NCI-H187 treated with DMSO at 0.1 percent for 48 hours (cell line): Measurements from ENCODE around the gene ZNF217.
"Not testable (repeated sequence)": the region's sequence is repeated elsewhere in the genome, so short reads cannot be mapped to it uniquely, and the experiment has no call there.

Experiments used
- DNase-seq: peaks from one replicate; lab custom pipeline; 2025; lab: John Stamatoyannopoulos, UW

The ZNF217 gene

GRCh38 chr20:53622247-53623133 lies 28.9 kb upstream of the ZNF217 start:
- no peak for DNase-seq

DNA sequence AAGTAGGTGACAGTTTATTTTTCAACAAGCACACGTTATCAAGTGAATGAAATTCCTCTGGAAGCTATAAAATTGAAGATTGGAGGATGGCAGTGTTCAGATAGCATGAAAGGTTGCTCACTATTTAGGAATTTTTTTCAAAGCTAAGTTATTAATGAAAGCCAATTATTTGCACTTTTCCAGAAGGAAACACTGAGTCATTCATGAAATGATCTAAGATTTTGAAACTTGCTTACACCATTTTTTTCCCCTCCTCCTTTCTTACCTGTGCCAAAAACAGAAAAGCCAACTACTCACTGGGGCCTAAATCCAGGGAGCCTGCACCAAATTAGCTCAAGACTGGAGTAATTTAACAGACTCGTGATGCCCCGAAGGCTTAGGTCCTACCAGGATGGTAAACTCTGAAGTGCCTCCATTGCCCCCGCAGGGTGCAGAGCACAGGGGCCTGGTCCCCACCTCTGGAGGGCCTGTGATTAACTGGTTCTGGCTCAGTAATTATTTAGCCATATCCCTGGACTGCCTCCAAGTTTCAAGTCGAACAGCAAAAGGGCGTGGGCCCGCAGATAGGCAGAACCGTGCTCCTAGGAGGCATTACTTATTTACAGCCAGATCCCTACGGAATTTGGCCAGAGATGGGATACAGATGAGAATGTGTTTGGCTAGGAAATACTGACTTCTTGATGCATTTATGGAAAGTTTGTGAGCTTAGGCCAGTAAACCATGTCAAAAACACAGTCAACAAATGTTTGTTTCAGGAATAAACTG lies 28.0 kb upstream of the ZNF217 start:
- DNase-seq = no peak

DNA sequence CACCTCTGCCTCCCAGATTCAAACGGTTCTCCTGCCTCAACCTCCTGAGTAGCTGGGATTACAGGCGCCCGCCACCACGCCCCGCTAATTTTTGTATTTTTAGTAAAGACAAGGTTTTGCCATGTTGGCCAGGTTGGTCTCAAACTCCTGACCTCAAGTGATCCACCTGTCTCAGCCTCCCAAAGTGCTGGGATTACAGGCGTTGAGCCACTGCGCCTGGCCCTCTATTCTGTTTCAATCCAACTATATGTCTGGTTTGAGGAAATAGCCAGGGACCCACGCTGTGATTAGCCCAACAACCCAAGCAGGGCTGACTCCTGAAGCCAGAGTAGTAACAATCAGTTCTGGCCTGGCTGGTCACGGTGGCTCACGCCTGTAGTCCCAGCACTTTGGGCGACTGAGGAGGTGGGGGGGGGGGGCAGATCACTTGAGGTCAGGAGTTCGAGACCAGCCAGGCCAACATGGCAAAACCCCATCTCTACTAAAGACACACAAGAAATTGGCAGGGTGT lies 24.9 kb upstream of the ZNF217 start:
- not testable (repeated sequence) for DNase-seq

DNA sequence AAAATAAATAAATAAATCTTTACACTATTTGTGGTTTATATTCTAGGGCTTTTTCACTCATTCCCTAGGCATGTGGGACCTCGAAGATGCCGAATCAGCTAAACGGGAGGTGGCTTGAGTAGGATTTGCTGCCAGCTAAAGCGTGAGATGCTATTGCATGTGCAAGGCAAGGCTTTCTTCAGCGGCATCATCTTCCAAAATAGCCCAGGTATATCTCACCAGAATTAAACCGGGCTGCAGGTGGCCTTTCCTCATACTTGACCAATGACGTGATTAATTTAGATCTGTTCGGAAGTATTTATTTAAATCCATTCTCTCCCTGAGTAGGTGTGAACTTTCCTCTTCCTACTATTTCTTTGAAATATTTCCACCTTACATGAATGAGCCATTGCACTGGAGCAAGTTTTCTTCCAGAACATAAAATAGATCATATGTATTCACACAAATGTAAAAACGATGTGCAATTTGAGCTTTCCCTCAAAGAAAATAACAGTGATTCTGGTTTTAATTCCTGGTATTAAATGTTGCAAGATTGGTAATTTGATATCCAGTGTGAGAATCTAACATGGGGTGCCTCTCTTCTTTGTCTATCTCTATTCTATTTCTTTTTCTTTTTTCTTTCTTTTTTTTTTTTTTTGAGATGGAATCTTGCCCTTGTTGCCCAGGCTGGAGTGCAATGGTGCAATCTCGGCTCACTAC lies 24.3 kb upstream of the ZNF217 start:
- no peak for DNase-seq

GRCh38 chr20:53616489-53616888 lies 22.9 kb upstream of the ZNF217 start:
- not testable (repeated sequence) for DNase-seq

- no peak for DNase-seq
These were observed 20.1 kb upstream of the ZNF217 start for GRCh38 chr20:53613748-53614147.

DNA sequence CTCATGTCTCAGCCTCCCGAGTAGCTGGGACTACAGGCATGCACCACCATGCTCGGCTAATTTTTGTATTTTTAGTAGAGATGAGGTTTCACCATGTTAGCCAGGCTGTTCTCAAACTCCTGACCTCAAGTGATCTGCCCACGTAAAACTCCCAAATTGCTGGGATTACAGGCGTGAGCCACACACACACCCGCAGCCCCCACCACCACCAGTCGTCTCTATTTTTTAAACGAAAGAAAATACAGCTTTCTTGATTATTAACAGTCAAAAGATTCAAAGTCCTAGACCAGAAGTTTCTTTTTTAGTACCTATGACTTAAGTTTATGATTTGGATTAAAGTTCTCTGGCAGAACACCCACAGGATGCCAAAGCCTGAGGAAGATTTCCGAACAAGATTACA lies 18.6 kb upstream of the ZNF217 start:
- not testable (repeated sequence) for DNase-seq

DNA sequence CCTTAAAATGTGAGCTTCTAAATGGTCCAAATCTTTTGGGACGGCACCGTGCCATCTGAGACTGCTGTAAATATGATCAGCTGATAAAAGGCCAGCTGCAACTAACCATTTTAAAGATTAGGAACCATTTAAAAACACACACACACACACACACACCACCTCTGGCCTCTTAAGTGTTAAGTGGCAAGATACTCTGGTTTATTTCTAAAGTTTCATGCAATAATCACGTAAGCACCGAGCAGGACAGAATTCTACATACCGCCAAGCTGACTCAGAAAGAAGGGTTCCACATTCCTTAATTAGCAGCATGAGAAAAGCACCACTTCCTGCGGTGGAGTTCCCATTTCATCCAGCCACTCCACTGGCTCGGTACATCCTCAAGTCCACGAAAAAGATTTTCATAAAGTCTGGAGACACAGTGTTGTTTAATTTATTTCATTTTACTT lies 17.8 kb upstream of the ZNF217 start:
- no peak for DNase-seq

GRCh38 chr20:53609491-53610445 lies 16.1 kb upstream of the ZNF217 start:
- peak; percentile 97 for DNase-seq

- no peak for DNase-seq
These were observed 15.1 kb upstream of the ZNF217 start for GRCh38 chr20:53608456-53609452.

DNA sequence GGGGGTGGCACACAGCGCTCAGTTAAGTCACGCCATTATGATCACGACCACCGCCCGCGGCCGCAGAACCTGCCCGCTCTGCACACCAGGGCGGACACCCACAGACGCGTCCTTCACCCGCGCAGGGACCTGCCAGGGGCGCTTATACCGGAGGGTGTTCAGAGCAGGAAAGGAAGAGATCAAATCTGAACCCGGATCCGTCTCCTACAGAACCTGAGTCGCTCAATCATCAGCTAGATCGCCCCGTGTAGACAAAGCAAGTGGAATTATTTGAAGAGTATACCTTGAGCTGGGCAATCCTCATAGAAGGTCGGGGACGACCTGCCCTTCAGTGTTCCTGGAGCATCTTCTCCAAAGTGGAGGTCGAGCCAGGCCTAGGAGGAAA lies 14.4 kb upstream of the ZNF217 start:
- DNase-seq = no peak

DNA sequence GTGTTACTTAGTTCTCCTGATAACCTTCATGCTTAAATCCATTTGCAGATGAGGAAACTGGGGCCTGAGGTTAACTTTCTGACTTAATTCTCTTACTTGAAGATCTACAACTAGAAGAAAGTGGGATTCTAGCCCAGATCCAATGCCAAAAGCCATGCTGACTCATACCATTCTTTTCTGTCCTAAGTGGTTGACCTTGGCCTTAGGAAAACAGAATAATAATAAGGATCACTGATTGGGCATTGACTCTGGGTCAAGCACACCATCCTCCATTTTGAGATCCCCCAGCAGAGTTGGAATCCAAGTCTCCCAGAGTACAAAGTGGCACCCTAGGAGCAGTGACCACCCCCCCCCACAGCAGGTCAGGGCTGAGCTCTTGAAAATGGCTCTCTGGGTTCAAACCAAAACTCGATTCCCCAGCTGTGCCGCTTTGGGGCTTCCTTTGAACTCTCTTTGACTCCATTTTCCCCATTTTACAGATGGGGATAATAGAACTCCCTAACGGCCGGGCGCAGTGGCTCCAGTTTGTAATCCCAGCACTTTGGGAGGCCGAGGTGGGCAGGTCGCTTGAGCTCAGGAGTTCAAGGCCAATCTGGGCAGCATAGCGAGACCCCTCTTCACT lies 12.8 kb upstream of the ZNF217 start:
- no peak for DNase-seq

DNA sequence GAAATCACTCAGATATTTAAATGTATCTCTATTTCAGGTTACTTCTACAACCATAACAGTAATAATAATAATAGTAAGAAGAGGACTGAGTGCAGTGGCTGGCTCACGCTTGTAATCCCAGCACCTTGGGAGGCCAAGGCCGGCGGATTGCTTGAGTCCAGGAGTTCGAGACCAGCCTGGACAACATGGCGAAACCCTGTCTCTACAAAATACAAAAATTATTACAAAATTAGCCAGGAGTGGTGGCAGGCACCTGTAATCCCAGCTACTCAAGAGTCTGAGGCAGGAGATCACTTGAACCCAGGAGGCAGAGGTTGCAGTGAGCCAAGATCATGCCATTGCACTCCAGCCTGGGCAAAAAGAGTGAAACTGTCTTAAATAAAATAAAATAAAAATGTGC lies 11.8 kb upstream of the ZNF217 start:
- DNase-seq = not testable (repeated sequence)

- DNase-seq = not testable (repeated sequence)
These were observed 11.2 kb upstream of the ZNF217 start for GRCh38 chr20:53604846-53605245.

GRCh38 chr20:53602661-53603060 lies 9.0 kb upstream of the ZNF217 start:
- DNase-seq = no peak

GRCh38 chr20:53599910-53600632 lies 6.4 kb upstream of the ZNF217 start:
- DNase-seq = no peak

DNA sequence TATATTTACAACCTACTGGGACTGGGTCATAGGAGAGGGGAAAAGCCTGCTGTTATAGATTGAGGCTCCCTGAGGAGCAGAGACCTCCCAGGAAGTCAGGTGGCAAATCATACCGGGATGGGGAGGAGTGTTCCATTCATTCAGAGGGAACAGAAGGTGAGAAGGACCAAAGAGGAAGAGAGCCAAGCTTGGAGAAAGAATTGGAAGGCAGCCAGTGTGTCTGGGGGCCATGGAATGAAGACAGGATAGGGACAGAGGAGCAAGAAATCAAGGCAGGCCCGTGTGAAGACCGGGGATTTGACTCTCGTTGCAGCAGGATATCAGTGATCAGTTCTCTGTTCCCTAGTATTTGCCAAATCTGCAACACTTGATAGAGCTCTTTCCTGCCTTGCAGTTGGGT lies 5.7 kb upstream of the ZNF217 start:
- DNase-seq = no peak

- DNase-seq = no peak
These were observed 5.4 kb upstream of the ZNF217 start for GRCh38 chr20:53599044-53599362.
